ENCODE results near the gene HECTD1. TPM values are rescaled to one million over a fixed set of nuclear protein-coding genes. Genes with fewer than 3 reads are reported as not detected.
"Not testable (repeated sequence)": the region's sequence is repeated elsewhere in the genome, so short reads cannot be mapped to it uniquely, and the experiment has no call there.

Gene HECTD1
- total RNA-seq, 4 donors from 2014 or later, result 189 to 236 (median 209) TPM

- no peak for ATAC-seq (ENCODE audit: low FRiP score)
- DNase-seq (ENCODE audit: low spot score), result no peak
- TF ChIP-seq CTCF (IDR thresholded peaks at IDR 0.05), result no peak
Observed at GRCh38 chr14:31060253-31060875, 147.2 kb downstream of the HECTD1 start.

- no peak for TF ChIP-seq CTCF (IDR thresholded peaks at IDR 0.05)
- peak; percentile 41 for DNase-seq (ENCODE audit: low spot score)
- ATAC-seq (ENCODE audit: low FRiP score), result peak; percentile 80
Observed at GRCh38 chr14:31059152-31059924, 148.3 kb downstream of the HECTD1 start.

GRCh38 chr14:31057701-31058364 is 149.8 kb downstream of the HECTD1 start:
- no peak for ATAC-seq (ENCODE audit: low FRiP score)
- TF ChIP-seq CTCF (IDR thresholded peaks at IDR 0.05), result no peak
- DNase-seq (ENCODE audit: low spot score), result no peak

- ATAC-seq (ENCODE audit: low FRiP score) (no peak), DNase-seq (ENCODE audit: low spot score) (no peak)
- TF ChIP-seq CTCF (IDR thresholded peaks at IDR 0.05), result no peak
Observed at GRCh38 chr14:31057035-31057434, 150.6 kb downstream of the HECTD1 start.

- peak; percentile 37 for ATAC-seq (ENCODE audit: low FRiP score)
- not testable (repeated sequence) for DNase-seq (ENCODE audit: low spot score)
Observed at GRCh38 chr14:31052905-31053586, 154.5 kb downstream of the HECTD1 start.

- TF ChIP-seq CTCF (IDR thresholded peaks at IDR 0.05), result no peak
- DNase-seq (ENCODE audit: low spot score) (no peak), ATAC-seq (ENCODE audit: low FRiP score) (no peak)
Observed at GRCh38 chr14:31051511-31051910, 156.1 kb downstream of the HECTD1 start.

GRCh38 chr14:31051023-31051422 is 156.6 kb downstream of the HECTD1 start:
- no peak for DNase-seq (ENCODE audit: low spot score)
- no peak for ATAC-seq (ENCODE audit: low FRiP score)
- no peak for TF ChIP-seq CTCF (IDR thresholded peaks at IDR 0.05)
